Body of pancreas (tissue), 4 donors: ENCODE measurements around the gene SCAF11.

Source experiments
- CTCF ChIP-seq, 7 experiments: fragments of 450-650 bp in 4 of 7; fragments of 200-600 bp in 3 of 7; sonication (generic) in 3 of 7; IDR thresholded peaks; one replicate each; pipeline ENCODE4 v1.5.1; 2016 to 2019; ENCODE audit warnings: antibody characterized with exemption in 7 of 7
- POLR2A ChIP-seq, 3 donors: fragments of 450-650 bp; IDR thresholded peaks; one replicate each; pipeline ENCODE4 v1.6.1; 2016; ENCODE audit warnings: antibody characterized with exemption in 3 of 3, mild to moderate bottlenecking in 2 of 3

- no peak for TF ChIP-seq POLR2A (IDR thresholded peaks at IDR 0.05)
- TF ChIP-seq CTCF (IDR thresholded peaks at IDR 0.05): no peak
Observed at GRCh38 chr12:45944771-45945170, 45.6 kb downstream of the SCAF11 start.
